Osteoblast (primary cell): ENCODE results near the gene TBC1D24. TPM values are rescaled to one million over a fixed set of nuclear protein-coding genes. Genes with fewer than 3 reads are reported as not detected.

Experiments
- DNase-seq: peaks from one replicate; pipeline ENCODE4 v3.0.0; 2011; ENCODE audit warnings: low spot score, mixed read lengths; ENCODE audit not compliant: insufficient read length; ENCODE audit errors: missing footprints
- H2AFZ ChIP-seq: 2 replicates; pipeline ENCODE4 v1.6.0; 2011; ENCODE audit warnings: mild to moderate bottlenecking, low read length
- H3K27ac ChIP-seq: 2 replicates; pipeline ENCODE4 v1.5.1; 2011; ENCODE audit warnings: mild to moderate bottlenecking, low read depth, low read length, moderate library complexity
- H3K27me3 ChIP-seq: 2 replicates; pipeline ENCODE4 v1.6.0; 2012; ENCODE audit warnings: mild to moderate bottlenecking, control low read depth, inconsistent platforms, low read length, moderate library complexity; ENCODE audit not compliant: insufficient read depth
- H3K36me3 ChIP-seq: 2 replicates; pipeline ENCODE4 v1.5.1; 2011; ENCODE audit warnings: mild to moderate bottlenecking, low read length, control low read depth, moderate library complexity; ENCODE audit not compliant: insufficient read depth
- H3K4me1 ChIP-seq: 2 replicates; pipeline ENCODE4 v1.5.1; 2011; ENCODE audit warnings: mild to moderate bottlenecking, low read length, control low read depth, moderate library complexity; ENCODE audit not compliant: insufficient read depth
- H3K4me2 ChIP-seq: 2 replicates; pipeline ENCODE4 v1.6.0; 2011; ENCODE audit warnings: mild to moderate bottlenecking, low read length; ENCODE audit not compliant: insufficient read depth
- H3K4me3 ChIP-seq: fragments of 200-600 bp; sonication (generic); 3 replicates; pipeline ENCODE4 v1.5.1; 2012; ENCODE audit warnings: mild to moderate bottlenecking, low read length, inconsistent platforms; ENCODE audit not compliant: insufficient read depth
- H3K79me2 ChIP-seq: 2 replicates; pipeline ENCODE4 v1.6.0; 2012; ENCODE audit warnings: mild to moderate bottlenecking, low read length, control low read depth, inconsistent platforms; ENCODE audit not compliant: insufficient read depth
- H3K9me3 ChIP-seq: 2 replicates; pipeline ENCODE4 v1.5.1; 2011; ENCODE audit warnings: low read depth, low read length, control low read depth
- H4K20me1 ChIP-seq: 2 replicates; pipeline ENCODE4 v1.6.0; 2012; ENCODE audit warnings: mild to moderate bottlenecking, low read length, control low read depth; ENCODE audit not compliant: insufficient read depth
- total RNA-seq: library from RNA; depleted of rRNA; stranded (reverse); fragments of >200 nt; gene quantifications from 2 replicates; pipeline ENCODE4 v1.2.3, GENCODE V29; 2012
- TF ChIP-seq, protein P1 (sequence below): IDR thresholded peaks from 2 replicates; pipeline ENCODE4 v1.5.1; 2011; ENCODE audit warnings: mild to moderate bottlenecking, low read depth, low read length, moderate library complexity; ENCODE audit errors: extremely low read depth

Gene TBC1D24
- total RNA-seq, 1 donor: 16.6 TPM

DNA sequence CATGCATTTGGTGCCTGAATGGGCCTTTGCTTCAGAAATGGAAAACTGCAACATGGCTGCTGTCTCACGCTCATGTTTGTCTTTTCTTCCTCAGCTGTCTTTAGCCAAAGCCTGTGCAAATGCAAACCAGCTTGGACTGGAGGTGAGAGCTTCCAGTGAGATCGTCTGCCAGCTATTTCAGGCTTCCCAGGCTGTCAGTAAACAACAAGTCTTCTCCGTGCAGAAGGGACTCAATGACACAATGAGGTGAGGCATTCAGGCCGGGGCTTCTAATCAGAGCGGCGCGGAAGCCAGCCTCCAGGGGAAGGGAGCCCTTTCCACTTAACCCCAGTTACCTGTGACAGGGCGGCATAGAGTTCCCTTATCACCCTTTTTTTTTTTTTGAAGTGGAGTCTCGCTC lies 31.4 kb upstream of the TBC1D24 start:
- H3K27ac ChIP-seq: no peak overlapping the region
- no peak overlapping the region for H2AFZ ChIP-seq
- H3K4me2 ChIP-seq: no peak overlapping the region
- peaks cover 57% of the 10 kb centered on the region for H3K36me3 ChIP-seq
- H3K9me3 ChIP-seq: no peaks in the 10 kb centered on the region
- H3K27me3 ChIP-seq: no peaks in the 10 kb centered on the region
- H3K4me3 ChIP-seq: no peak overlapping the region
- TF ChIP-seq, protein P1, sequence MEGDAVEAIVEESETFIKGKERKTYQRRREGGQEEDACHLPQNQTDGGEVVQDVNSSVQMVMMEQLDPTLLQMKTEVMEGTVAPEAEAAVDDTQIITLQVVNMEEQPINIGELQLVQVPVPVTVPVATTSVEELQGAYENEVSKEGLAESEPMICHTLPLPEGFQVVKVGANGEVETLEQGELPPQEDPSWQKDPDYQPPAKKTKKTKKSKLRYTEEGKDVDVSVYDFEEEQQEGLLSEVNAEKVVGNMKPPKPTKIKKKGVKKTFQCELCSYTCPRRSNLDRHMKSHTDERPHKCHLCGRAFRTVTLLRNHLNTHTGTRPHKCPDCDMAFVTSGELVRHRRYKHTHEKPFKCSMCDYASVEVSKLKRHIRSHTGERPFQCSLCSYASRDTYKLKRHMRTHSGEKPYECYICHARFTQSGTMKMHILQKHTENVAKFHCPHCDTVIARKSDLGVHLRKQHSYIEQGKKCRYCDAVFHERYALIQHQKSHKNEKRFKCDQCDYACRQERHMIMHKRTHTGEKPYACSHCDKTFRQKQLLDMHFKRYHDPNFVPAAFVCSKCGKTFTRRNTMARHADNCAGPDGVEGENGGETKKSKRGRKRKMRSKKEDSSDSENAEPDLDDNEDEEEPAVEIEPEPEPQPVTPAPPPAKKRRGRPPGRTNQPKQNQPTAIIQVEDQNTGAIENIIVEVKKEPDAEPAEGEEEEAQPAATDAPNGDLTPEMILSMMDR: no peak
- no peaks in the 10 kb centered on the region for H3K79me2 ChIP-seq
- peak; percentile 17 for DNase-seq
- peaks cover 3% of the 10 kb centered on the region for H4K20me1 ChIP-seq
- H3K4me1 ChIP-seq: peaks cover 4% of the 10 kb centered on the region

DNA sequence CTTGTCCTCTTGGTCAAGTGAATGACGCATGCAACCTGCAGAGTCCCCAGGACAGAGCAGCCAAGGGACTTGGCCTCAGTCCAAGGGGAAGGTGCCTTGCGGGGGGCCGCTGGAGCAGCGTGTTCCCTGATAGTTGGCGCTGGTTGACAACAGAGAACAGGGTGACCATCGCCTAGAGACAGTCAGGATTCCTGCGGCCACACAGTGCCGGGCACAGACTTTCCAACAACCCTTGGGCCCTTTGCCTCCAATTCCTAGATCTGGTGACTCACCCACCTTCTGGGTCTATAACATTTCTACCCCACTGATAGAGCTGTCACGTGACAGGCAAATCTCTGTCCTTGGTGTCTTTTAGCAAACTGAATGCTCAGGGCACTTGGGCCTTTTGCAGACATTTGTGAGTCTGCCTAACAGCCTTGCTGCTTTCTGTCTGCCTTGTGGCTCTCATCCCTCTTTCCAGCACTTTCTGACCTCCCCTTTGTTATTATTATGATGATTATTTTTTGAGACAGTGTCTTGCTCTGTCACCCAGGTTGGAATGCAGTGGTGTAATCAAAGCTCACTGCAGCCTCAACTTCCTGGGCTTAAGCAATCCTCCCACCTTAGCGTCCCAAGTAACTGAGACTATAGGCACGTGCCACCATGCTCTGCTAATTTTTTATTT lies 26.9 kb upstream of the TBC1D24 start:
- Histone ChIP-seq H2AFZ (no peak overlapping the region), H3K4me1 (peaks cover 4% of the 10 kb centered on the region), H3K79me2 (no peaks in the 10 kb centered on the region), H3K9me3 (no peaks in the 10 kb centered on the region), H3K27me3 (no peaks in the 10 kb centered on the region), H3K4me3 (no peak overlapping the region), H3K4me2 (no peak overlapping the region), H3K27ac (no peak overlapping the region), H4K20me1 (peaks cover 9% of the 10 kb centered on the region), H3K36me3 (peaks cover 65% of the 10 kb centered on the region)
- TF ChIP-seq, protein P1: no peak
- DNase-seq: no peak

DNA sequence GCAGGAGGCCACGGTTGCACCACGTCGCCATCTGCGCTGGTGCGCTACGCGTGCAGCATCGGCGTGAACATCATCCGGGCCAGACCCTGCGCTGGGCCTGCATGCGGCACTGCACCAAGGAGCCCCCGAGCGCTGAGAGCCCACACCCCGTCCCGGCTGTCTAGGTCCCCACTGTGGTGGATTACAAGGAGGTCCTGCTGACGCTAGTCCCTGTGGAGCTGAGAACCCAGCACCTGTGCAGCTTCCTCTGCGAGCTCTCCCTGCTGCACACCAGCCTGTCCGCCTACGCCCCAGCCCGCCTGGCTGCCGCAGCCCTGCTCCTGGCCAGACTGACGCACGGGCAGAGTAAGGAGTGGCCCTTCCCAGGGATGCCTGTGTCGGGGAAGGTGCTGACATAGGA lies 25.8 kb upstream of the TBC1D24 start:
- Histone ChIP-seq H3K4me3 (no peak overlapping the region), H3K4me2 (no peak overlapping the region), H4K20me1 (peaks cover 9% of the 10 kb centered on the region), H3K36me3 (peaks cover 59% of the 10 kb centered on the region), H3K9me3 (no peaks in the 10 kb centered on the region), H3K27ac (no peak overlapping the region), H3K79me2 (no peaks in the 10 kb centered on the region), H2AFZ (no peak overlapping the region), H3K4me1 (peaks cover 4% of the 10 kb centered on the region), H3K27me3 (no peaks in the 10 kb centered on the region)
- no peak for DNase-seq
- TF ChIP-seq, protein P1: no peak

DNA sequence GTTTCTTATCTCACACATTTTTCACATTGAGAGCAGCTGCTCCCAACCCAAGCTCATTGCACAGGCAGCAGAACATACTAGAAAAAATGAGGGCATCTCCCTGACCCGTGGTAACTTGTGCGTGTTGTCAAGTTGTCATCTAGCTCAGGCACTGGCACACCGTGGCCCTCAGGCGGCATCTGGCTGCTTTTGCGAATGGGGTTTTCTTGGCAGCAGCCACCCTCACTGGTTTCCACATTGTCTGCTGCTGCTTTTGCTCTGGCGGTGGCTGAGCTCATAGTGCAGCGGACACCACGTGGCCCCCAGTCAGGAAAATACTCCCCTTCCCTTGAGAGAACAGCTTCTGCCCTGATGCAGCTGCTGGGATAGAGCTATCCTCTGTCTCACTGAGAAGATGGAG lies 24.4 kb upstream of the TBC1D24 start:
- H3K36me3 ChIP-seq: peaks cover 54% of the 10 kb centered on the region
- peaks cover 4% of the 10 kb centered on the region for H3K4me1 ChIP-seq

More for the DNA sequence above, 24.4 kb upstream of the TBC1D24 start:
- no peak overlapping the region for H3K4me3 ChIP-seq
- H3K4me2 ChIP-seq: no peak overlapping the region
- H3K79me2 ChIP-seq: no peaks in the 10 kb centered on the region
- H2AFZ ChIP-seq: no peak overlapping the region
- H3K27ac ChIP-seq: no peak overlapping the region
- no peaks in the 10 kb centered on the region for H3K9me3 ChIP-seq
- peaks cover 9% of the 10 kb centered on the region for H4K20me1 ChIP-seq
- TF ChIP-seq, protein P1: no peak
- H3K27me3 ChIP-seq: no peaks in the 10 kb centered on the region
- DNase-seq: no peak
